ENCODE results near the gene HS3ST4. TPM values are rescaled to one million over a fixed set of nuclear protein-coding genes. Genes with fewer than 3 reads are reported as not detected.

The HS3ST4 gene
- total RNA-seq, 4 donors from 2014 or later, result not detected

- ATAC-seq (ENCODE audit: low FRiP score), result no peak
- no peak for DNase-seq (ENCODE audit: low spot score)
- no peak for TF ChIP-seq CTCF (IDR thresholded peaks at IDR 0.05)
Measured at GRCh38 chr16:25692351-25692741, 587 bp downstream of the HS3ST4 start.

- TF ChIP-seq CTCF (IDR thresholded peaks at IDR 0.05), result no peak
- ATAC-seq (ENCODE audit: low FRiP score), result no peak
- DNase-seq (ENCODE audit: low spot score), result no peak
Measured at GRCh38 chr16:25692742-25693508, 1.2 kb downstream of the HS3ST4 start.

GRCh38 chr16:25693631-25694030 lies 1.9 kb downstream of the HS3ST4 start:
- DNase-seq (ENCODE audit: low spot score) (no peak), ATAC-seq (ENCODE audit: low FRiP score) (no peak)
- no peak for TF ChIP-seq CTCF (IDR thresholded peaks at IDR 0.05)

GRCh38 chr16:25699069-25699468 lies 7.3 kb downstream of the HS3ST4 start:
- TF ChIP-seq CTCF (IDR thresholded peaks at IDR 0.05), result no peak
- no peak for DNase-seq (ENCODE audit: low spot score)
- ATAC-seq (ENCODE audit: low FRiP score), result no peak

GRCh38 chr16:25700547-25700946 lies 8.8 kb downstream of the HS3ST4 start:
- no peak for DNase-seq (ENCODE audit: low spot score)
- TF ChIP-seq CTCF (IDR thresholded peaks at IDR 0.05), result no peak
- ATAC-seq (ENCODE audit: low FRiP score), result no peak

GRCh38 chr16:25707553-25707952 lies 15.8 kb downstream of the HS3ST4 start:
- no peak for TF ChIP-seq CTCF (IDR thresholded peaks at IDR 0.05)
- ATAC-seq (ENCODE audit: low FRiP score) (no peak), DNase-seq (ENCODE audit: low spot score) (no peak)

- DNase-seq (ENCODE audit: low spot score) (no peak), ATAC-seq (ENCODE audit: low FRiP score) (no peak)
- TF ChIP-seq CTCF (IDR thresholded peaks at IDR 0.05), result no peak
Measured at GRCh38 chr16:25707982-25708583, 16.3 kb downstream of the HS3ST4 start.

Measured in omental fat pad (tissue), 4 donors.